GM10266 (cell line): ENCODE measurements around the gene KCNIP4.

Source experiments
- DNase-seq: peaks from one replicate; pipeline ENCODE4 v3.0.0; 2012; ENCODE audit errors: extremely low spot score
- CTCF ChIP-seq: IDR thresholded peaks from 2 replicates; pipeline ENCODE4 v1.5.1; 2012; ENCODE audit warnings: mild to moderate bottlenecking, low read depth; ENCODE audit not compliant: control insufficient read depth, insufficient read depth; ENCODE audit errors: missing control alignments

The KCNIP4 gene

GRCh38 chr4:20773144-20773997 lies 1175.2 kb downstream of the KCNIP4 start:
- peak; percentile 21 for DNase-seq
- TF ChIP-seq CTCF: peak; percentile 56

DNA sequence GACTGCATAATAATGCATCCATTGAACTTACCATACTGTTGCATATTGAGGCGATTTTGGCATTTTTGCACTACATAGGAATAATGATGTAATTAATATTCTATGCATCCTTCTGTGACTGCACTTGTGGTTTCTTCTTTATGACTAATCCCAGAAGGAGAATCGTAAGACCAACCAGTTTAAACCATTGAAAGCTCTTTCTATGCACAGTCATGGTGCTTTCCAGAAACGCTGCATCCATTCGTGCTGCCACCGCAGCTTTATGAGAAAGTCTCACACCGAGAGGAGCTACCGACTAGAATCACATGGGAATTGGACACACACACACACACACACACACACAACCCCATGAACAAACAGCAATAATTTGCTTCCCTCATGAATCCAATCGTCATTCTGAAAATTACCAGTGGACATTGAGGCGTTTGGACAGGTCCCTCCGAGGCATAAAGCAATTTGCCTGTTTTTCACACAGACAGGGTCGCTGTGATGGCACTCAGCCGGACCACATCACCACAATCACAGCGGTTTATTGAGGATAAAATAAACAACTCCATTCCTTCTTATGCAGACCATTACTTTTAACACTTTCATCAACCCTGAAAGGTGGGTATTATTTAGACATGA lies 1184.1 kb downstream of the KCNIP4 start:
- no peak for TF ChIP-seq CTCF
- DNase-seq: no peak

DNA sequence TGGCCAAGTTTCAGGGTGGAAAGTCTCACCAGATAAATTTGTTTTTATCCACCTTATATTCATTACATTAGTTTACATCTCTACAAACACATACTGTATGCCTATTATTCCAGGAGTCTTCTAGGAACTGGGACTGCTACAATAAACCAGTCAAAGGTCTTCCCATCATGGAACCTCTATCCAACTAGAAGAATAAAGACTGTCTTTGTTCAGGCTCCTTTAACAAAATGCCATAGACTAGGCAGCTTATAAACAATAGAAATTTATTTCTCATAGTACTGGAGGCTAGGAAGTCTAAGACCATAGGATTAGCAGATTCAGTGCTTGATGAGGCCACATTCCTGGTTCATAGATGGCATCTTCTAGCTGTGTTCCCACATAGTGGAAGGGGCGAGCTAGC lies 1186.7 kb downstream of the KCNIP4 start:
- no peak for TF ChIP-seq CTCF
- no peak for DNase-seq

- DNase-seq: no peak
- no peak for TF ChIP-seq CTCF
These were observed 1187.2 kb downstream of the KCNIP4 start for GRCh38 chr4:20761382-20761781.

- no peak for TF ChIP-seq CTCF
- no peak for DNase-seq
These were observed 1188.5 kb downstream of the KCNIP4 start for GRCh38 chr4:20760053-20760452.

GRCh38 chr4:20754036-20754435 lies 1194.5 kb downstream of the KCNIP4 start:
- no peak for DNase-seq

More at GRCh38 chr4:20754036-20754435, 1194.5 kb downstream of the KCNIP4 start:
- TF ChIP-seq CTCF: no peak
